Endodermal cell (in vitro differentiated cells): ENCODE measurements around the gene NTRK2. TPM values are rescaled to one million over a fixed set of nuclear protein-coding genes. Genes with fewer than 3 reads are reported as not detected.

ENCODE experiments used
- DNase-seq: peaks from one replicate; pipeline ENCODE4 v3.0.0-alpha.2; 2017
- H3K27ac ChIP-seq: 2 replicates; pipeline ENCODE4 v1.5.1; 2013; ENCODE audit warnings: mild to moderate bottlenecking, low read depth, low read length, moderate library complexity
- H3K27me3 ChIP-seq: 2 replicates; pipeline ENCODE4 v1.6.1; 2013; ENCODE audit warnings: mild to moderate bottlenecking, low read length, moderate library complexity; ENCODE audit not compliant: insufficient read depth, control insufficient read depth, poor library complexity, severe bottlenecking
- H3K36me3 ChIP-seq: 2 replicates; pipeline ENCODE4 v1.7.0; 2013; ENCODE audit warnings: mild to moderate bottlenecking, low read length, moderate library complexity; ENCODE audit not compliant: control insufficient read depth, insufficient read depth
- H3K4me1 ChIP-seq: one replicate; pipeline ENCODE4 v1.7.0; 2013; ENCODE audit warnings: low read length; ENCODE audit not compliant: control insufficient read depth, insufficient read depth
- H3K4me3 ChIP-seq: 2 replicates; pipeline ENCODE4 v1.5.1; 2013; ENCODE audit warnings: mild to moderate bottlenecking, low read length, moderate library complexity
- H3K9ac ChIP-seq: 2 replicates; pipeline ENCODE4 v1.6.1; 2013; ENCODE audit warnings: mild to moderate bottlenecking, low read length, moderate library complexity; ENCODE audit not compliant: poor library complexity, severe bottlenecking; ENCODE audit errors: extremely low read depth
- H3K9me3 ChIP-seq: 2 replicates; pipeline ENCODE4 v1.6.1; 2013; ENCODE audit warnings: mild to moderate bottlenecking, low read length, moderate library complexity; ENCODE audit not compliant: control insufficient read depth
- H3K27ac Mint-ChIP-seq: 2 replicates; pipeline ENCODE4 v1.8.0; 2020; ENCODE audit warnings: mixed read lengths
- H3K27me3 Mint-ChIP-seq: 2 replicates; pipeline ENCODE4 v1.8.0; 2021; ENCODE audit warnings: mild to moderate bottlenecking, mixed read lengths; ENCODE audit not compliant: insufficient read depth
- H3K36me3 Mint-ChIP-seq: 2 replicates; pipeline ENCODE4 v1.8.0; 2020; ENCODE audit warnings: low read depth, mixed read lengths
- H3K4me1 Mint-ChIP-seq: 2 replicates; pipeline ENCODE4 v1.8.0; 2020; ENCODE audit warnings: mixed read lengths
- H3K4me3 Mint-ChIP-seq: 2 replicates; pipeline ENCODE4 v1.8.0; 2020; ENCODE audit warnings: mild to moderate bottlenecking, moderate library complexity, mixed read lengths
- H3K9me3 Mint-ChIP-seq: 2 replicates; pipeline ENCODE4 v1.8.0; 2020; ENCODE audit warnings: mild to moderate bottlenecking, mixed read lengths
- WGBS, 2 experiments: methylation state at CpG; one replicate each; pipeline versions ENCODE4 v1.1.5 to v1.1.7; 2013; ENCODE audit warnings: missing lambda C conversion rate in 2 of 2, mixed read lengths in 1 of 2; ENCODE audit not compliant: insufficient coverage in 1 of 2, insufficient read length in 1 of 2; 5-methylcytosine and 5-hydroxymethylcytosine counted together
- total RNA-seq, 2 donors: library from RNA; stranded (reverse); fragmentation: NEBNext Ultra II Directional in 1 of 2; extraction: Animal tissue kit (Norgen Biotek cat#: 25700) in 1 of 2; gene quantifications; 2 replicates in 1 of 2; 3 replicates in 1 of 2; pipeline ENCODE4 v1.2.1, GENCODE V29; 2021
- TF ChIP-seq, protein P1 (sequence below): fragments of 200-600 bp; sonication (generic); conservative IDR thresholded peaks from 2 replicates; pipeline ENCODE4 v1.5.0; 2021; ENCODE audit warnings: antibody characterized with exemption, mild to moderate bottlenecking

Gene NTRK2
- total RNA-seq, 2 donors from 2014 or later = 0.09 to 0.18 TPM

DNA sequence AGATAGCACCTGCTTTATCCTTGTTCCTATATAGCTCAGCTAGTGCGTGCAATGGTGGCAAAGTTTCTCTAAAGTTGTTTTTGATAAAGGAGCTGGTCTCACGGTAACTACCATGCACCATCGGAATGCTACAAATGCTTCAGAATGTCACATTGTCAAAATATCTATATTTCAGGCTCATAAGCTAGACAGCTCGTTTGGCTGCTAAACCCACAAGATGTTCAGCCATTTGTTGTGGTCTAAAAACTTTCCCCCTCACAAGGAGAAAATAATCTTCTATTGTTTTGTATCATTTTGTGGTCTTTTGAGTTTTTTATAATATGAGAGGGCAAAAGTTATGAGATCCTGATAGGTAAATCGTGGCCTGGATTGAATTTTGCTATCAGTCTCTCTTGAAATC, 137.9 kb downstream of the NTRK2 start:
- no peak for DNase-seq
- Mint-ChIP-seq H3K27ac (no peak overlapping the region), H3K36me3 (no peaks in the 10 kb centered on the region), H3K9me3 (no peaks in the 10 kb centered on the region), H3K4me1 (no peaks in the 10 kb centered on the region), H3K27me3 (peaks cover 2% of the 10 kb centered on the region), H3K4me3 (no peak overlapping the region)
- 92% methylated on average over 5 of the region's 5 CpGs; no CpG with 5 or more reads in 1 of the 2 experiments for WGBS, 2 experiments
- TF ChIP-seq, protein P1, sequence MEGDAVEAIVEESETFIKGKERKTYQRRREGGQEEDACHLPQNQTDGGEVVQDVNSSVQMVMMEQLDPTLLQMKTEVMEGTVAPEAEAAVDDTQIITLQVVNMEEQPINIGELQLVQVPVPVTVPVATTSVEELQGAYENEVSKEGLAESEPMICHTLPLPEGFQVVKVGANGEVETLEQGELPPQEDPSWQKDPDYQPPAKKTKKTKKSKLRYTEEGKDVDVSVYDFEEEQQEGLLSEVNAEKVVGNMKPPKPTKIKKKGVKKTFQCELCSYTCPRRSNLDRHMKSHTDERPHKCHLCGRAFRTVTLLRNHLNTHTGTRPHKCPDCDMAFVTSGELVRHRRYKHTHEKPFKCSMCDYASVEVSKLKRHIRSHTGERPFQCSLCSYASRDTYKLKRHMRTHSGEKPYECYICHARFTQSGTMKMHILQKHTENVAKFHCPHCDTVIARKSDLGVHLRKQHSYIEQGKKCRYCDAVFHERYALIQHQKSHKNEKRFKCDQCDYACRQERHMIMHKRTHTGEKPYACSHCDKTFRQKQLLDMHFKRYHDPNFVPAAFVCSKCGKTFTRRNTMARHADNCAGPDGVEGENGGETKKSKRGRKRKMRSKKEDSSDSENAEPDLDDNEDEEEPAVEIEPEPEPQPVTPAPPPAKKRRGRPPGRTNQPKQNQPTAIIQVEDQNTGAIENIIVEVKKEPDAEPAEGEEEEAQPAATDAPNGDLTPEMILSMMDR = no peak
- Histone ChIP-seq H3K4me1 (no peaks in the 10 kb centered on the region), H3K9me3 (no peaks in the 10 kb centered on the region), H3K36me3 (no peaks in the 10 kb centered on the region), H3K27me3 (no peaks in the 10 kb centered on the region), H3K9ac (no peak overlapping the region), H3K4me3 (no peak overlapping the region), H3K27ac (no peak overlapping the region)

DNA sequence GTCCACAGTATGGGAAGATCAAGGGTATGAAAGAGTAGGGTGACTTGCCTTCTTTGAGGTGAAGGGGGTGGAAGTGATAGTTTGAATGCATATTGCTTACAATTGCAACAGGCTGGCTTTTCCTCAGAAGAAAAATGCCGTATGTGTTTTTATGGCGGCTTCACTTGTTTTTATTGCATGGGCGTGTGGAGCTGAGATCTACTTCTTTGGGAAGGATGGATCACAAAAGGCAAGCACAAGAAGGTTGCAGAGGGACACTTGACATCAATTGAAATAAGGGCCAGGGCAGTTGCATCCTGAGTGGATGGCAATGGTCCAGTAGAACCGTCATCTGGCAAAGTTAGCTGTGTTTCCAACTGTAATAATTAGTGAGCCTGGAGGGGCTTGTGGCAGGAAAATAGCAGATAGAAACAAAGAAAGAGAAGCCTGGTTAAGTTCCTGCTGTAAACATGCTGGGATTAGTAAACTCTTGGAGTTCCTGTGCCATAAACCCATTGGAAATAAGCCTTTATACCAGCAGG, 138.4 kb downstream of the NTRK2 start:
- no peaks in the 10 kb centered on the region for H3K9me3 Mint-ChIP-seq
- H3K27ac ChIP-seq = no peak overlapping the region
- H3K27me3 Mint-ChIP-seq = peaks cover 2% of the 10 kb centered on the region
- H3K36me3 Mint-ChIP-seq = no peaks in the 10 kb centered on the region
- no peak overlapping the region for H3K27ac Mint-ChIP-seq
- TF ChIP-seq, protein P1 = no peak
- DNase-seq = no peak
- H3K4me1 Mint-ChIP-seq = no peaks in the 10 kb centered on the region
- H3K4me3 Mint-ChIP-seq = no peak overlapping the region
- H3K9ac ChIP-seq = no peak overlapping the region
- H3K4me3 ChIP-seq = no peak overlapping the region
- no peaks in the 10 kb centered on the region for H3K36me3 ChIP-seq
- no peaks in the 10 kb centered on the region for H3K4me1 ChIP-seq
- no peaks in the 10 kb centered on the region for H3K9me3 ChIP-seq
- no peaks in the 10 kb centered on the region for H3K27me3 ChIP-seq
- WGBS, 2 experiments = 90 to 100% methylated on average over 1 to 4 of the region's 4 CpGs

DNA sequence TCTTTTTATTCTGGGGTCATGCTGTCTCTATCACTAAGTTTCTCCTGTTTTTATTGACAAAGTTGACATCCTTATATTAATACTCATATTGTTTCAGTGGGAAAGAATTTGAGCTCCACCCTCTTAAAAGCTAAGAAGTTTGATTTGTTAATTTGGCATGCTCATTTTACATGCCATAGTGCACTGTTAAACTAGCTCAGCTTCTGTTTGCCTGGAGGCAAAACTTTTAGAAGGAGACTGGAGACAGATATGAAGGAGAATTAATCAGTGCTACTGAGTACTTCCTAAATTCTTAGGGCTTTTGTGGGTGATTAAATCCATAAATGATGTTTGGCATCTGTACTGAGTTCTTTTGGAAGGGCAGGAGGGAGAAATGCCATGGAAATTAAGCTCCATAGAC, 138.9 kb downstream of the NTRK2 start:
- no peaks in the 10 kb centered on the region for H3K36me3 Mint-ChIP-seq

More for the DNA sequence above, 138.9 kb downstream of the NTRK2 start:
- no peaks in the 10 kb centered on the region for H3K4me1 ChIP-seq
- no peak overlapping the region for H3K4me3 ChIP-seq
- TF ChIP-seq, protein P1 = no peak
- H3K4me1 Mint-ChIP-seq = no peaks in the 10 kb centered on the region
- no peak overlapping the region for H3K27ac Mint-ChIP-seq
- no peak overlapping the region for H3K27ac ChIP-seq
- H3K27me3 ChIP-seq = no peaks in the 10 kb centered on the region
- no peaks in the 10 kb centered on the region for H3K9me3 ChIP-seq
- no peak for DNase-seq
- peaks cover 2% of the 10 kb centered on the region for H3K27me3 Mint-ChIP-seq
- no peak overlapping the region for H3K9ac ChIP-seq
- no peaks in the 10 kb centered on the region for H3K36me3 ChIP-seq
- no peaks in the 10 kb centered on the region for H3K9me3 Mint-ChIP-seq
- no peak overlapping the region for H3K4me3 Mint-ChIP-seq
